HPDE6-E6E7 (cell line): ENCODE data around the gene NRROS.

Experiments
- DNase-seq: peaks from one replicate; pipeline ENCODE4 v3.0.0; 2011; ENCODE audit warnings: missing footprints; ENCODE audit errors: extremely low spot score

The NRROS gene

GRCh38 chr3:196684548-196685407 lies 45.3 kb downstream of the NRROS start:
- no peak for DNase-seq

GRCh38 chr3:196686436-196686835 lies 46.9 kb downstream of the NRROS start:
- no peak for DNase-seq

GRCh38 chr3:196688349-196688748 lies 48.9 kb downstream of the NRROS start:
- peak; percentile 51 for DNase-seq

- no peak for DNase-seq
Observed at GRCh38 chr3:196689941-196690660, 50.6 kb downstream of the NRROS start.

GRCh38 chr3:196691386-196691785 lies 51.9 kb downstream of the NRROS start:
- no peak for DNase-seq

GRCh38 chr3:196694202-196694638 lies 54.7 kb downstream of the NRROS start:
- peak; percentile 40 for DNase-seq

GRCh38 chr3:196694941-196695848 lies 55.7 kb downstream of the NRROS start:
- no peak for DNase-seq

- no peak for DNase-seq
Observed at GRCh38 chr3:196695849-196696226, 56.3 kb downstream of the NRROS start.

GRCh38 chr3:196697270-196697669 lies 57.8 kb downstream of the NRROS start:
- DNase-seq = no peak

- no peak for DNase-seq
Observed at GRCh38 chr3:196699749-196700148, 60.3 kb downstream of the NRROS start.

- no peak for DNase-seq
Observed at GRCh38 chr3:196700801-196701200, 61.3 kb downstream of the NRROS start.

- no peak for DNase-seq
Observed at GRCh38 chr3:196706327-196706726, 66.8 kb downstream of the NRROS start.

- no peak for DNase-seq
Observed at GRCh38 chr3:196706731-196707130, 67.2 kb downstream of the NRROS start.

GRCh38 chr3:196707566-196707965 lies 68.1 kb downstream of the NRROS start:
- DNase-seq = no peak

GRCh38 chr3:196708467-196708866 lies 69.0 kb downstream of the NRROS start:
- DNase-seq = no peak
